GM10266 (cell line): ENCODE data around the gene NUDCD3.

Experiments
- DNase-seq: peaks from one replicate; pipeline ENCODE4 v3.0.0; 2012; ENCODE audit errors: extremely low spot score
- CTCF ChIP-seq: IDR thresholded peaks from 2 replicates; pipeline ENCODE4 v1.5.1; 2012; ENCODE audit warnings: mild to moderate bottlenecking, low read depth; ENCODE audit not compliant: control insufficient read depth, insufficient read depth; ENCODE audit errors: missing control alignments

The NUDCD3 gene

GRCh38 chr7:44403775-44404174 is 86.7 kb downstream of the NUDCD3 start:
- no peak for DNase-seq
- no peak for TF ChIP-seq CTCF

GRCh38 chr7:44403176-44403759 is 87.2 kb downstream of the NUDCD3 start:
- no peak for DNase-seq
- no peak for TF ChIP-seq CTCF

DNA sequence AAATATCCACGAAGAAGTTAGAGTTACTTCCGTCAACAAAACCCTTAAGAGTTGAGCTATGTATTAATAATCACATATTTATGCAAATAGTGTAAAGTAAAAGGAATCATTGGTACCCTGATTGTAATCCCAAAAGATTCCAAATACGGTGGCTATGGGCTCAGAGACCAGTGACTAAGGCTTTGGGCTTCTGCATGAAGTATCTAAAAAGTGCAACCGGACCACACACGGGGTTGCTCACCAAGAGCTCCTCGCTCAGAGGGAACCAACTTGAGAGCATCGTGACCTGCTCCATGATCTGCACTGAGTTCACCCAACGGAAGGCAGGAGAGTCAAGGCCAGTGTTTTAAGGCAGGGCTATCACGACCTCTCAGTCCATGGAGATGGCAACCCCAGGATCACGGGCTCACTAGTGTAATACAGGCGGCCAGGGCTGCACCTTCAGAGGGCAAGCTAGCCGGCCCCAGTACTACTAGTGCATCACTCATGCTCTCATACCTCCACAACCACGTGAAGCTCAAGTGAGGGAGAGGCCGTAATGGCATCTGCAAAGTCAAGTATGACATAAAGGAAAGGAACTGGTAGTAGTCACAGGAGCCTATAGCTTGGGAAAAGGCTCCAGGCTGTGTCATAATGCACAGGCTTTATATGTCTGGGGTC is 87.9 kb downstream of the NUDCD3 start:
- TF ChIP-seq CTCF, result no peak
- DNase-seq, result no peak

- no peak for TF ChIP-seq CTCF
- no peak for DNase-seq
Measured at GRCh38 chr7:44401692-44402091, 88.8 kb downstream of the NUDCD3 start.

- no peak for TF ChIP-seq CTCF
- no peak for DNase-seq
Measured at GRCh38 chr7:44400033-44400511, 90.4 kb downstream of the NUDCD3 start.

DNA sequence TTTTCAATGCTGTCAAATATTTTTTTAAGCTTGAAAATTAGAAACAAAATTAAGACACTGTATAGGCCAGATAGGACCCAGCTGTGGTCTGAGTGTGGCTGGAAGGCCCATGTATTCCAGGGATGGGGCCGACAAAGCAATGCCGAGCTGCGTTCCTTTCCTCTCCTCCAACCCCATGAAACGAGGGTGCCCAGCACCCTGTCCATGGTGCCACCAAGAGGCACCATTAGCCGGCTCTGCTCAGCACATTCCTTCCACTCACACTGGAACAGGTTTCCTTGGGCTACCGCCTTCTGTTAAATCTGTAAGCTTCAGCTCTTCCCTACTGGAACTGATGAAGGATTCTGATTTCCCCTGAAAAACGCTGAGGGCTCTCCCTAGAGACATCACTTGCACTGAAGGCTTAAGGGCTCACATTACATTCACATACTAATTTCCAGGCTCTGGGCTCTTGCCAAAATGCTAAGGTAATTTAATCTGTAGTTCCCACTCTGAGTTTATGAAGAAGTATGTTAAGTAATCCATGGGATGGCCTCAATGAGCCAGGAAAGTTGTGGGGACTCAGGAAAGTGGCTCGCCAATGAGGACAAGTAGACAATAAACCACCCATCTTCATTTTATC is 91.4 kb downstream of the NUDCD3 start:
- DNase-seq, result no peak
- no peak for TF ChIP-seq CTCF

GRCh38 chr7:44398511-44398911 is 91.9 kb downstream of the NUDCD3 start:
- DNase-seq, result no peak
- TF ChIP-seq CTCF, result no peak
